A673 (cell line): ENCODE data around the gene PRSS21. TPM values are rescaled to one million over a fixed set of nuclear protein-coding genes. Genes with fewer than 3 reads are reported as not detected.

Experiments
- BruUV-seq: library from RNA; stranded (reverse); fragments of 400-500 nt; replicated peaks from 2 replicates; lab custom pipeline; 2021; lab: Mats Ljungman, UMichigan
- CTCF ChIA-PET: fragments of 300-600 bp; sonication (Branson Sonifier 250); formaldehyde crosslinking; loops from one replicate; lab custom pipeline; 2022; ENCODE audit warnings: antibody characterized with exemption; lab: Charles Lee
- POLR2A ChIA-PET: fragments of 300-600 bp; sonication (Branson Sonifier 250); formaldehyde crosslinking; loops from one replicate; lab custom pipeline; 2022; ENCODE audit warnings: antibody characterized with exemption; ENCODE audit not compliant: low non-redundant PET; lab: Charles Lee
- DNase-seq: peaks from one replicate; pipeline ENCODE4 v3.0.0-alpha.2; 2015; ENCODE audit warnings: low spot score
- H3K27ac ChIP-seq: fragments of 200-600 bp; sonication (generic); 2 replicates; pipeline ENCODE4 v1.5.1; 2016; ENCODE audit warnings: mixed run types, low read depth, mild to moderate bottlenecking, mixed read lengths, antibody characterized with exemption, low read length; ENCODE audit not compliant: poor library complexity, severe bottlenecking
- H3K27me3 ChIP-seq: fragments of 200-600 bp; sonication (generic); replicated peaks from 2 replicates; pipeline ENCODE4 v1.6.1; 2017; ENCODE audit warnings: mixed run types, low read depth, mild to moderate bottlenecking, mixed read lengths, antibody characterized with exemption, low read length; ENCODE audit not compliant: insufficient read depth, poor library complexity
- H3K36me3 ChIP-seq: fragments of 200-600 bp; sonication (generic); 2 replicates; pipeline ENCODE4 v1.6.1; 2016; ENCODE audit warnings: mixed run types, mild to moderate bottlenecking, mixed read lengths, antibody characterized with exemption, low read length; ENCODE audit not compliant: insufficient read depth, poor library complexity, severe bottlenecking
- H3K4me1 ChIP-seq: fragments of 200-600 bp; sonication (generic); 2 replicates; pipeline ENCODE4 v1.6.1; 2017; ENCODE audit warnings: mixed run types, mild to moderate bottlenecking, mixed read lengths, antibody characterized with exemption, low read length; ENCODE audit not compliant: insufficient read depth, poor library complexity, severe bottlenecking
- H3K4me3 ChIP-seq: fragments of 200-600 bp; sonication (generic); 2 replicates; pipeline ENCODE4 v1.5.1; 2016; ENCODE audit warnings: low read depth, mixed run types, mild to moderate bottlenecking, mixed read lengths, low read length; ENCODE audit not compliant: poor library complexity, severe bottlenecking
- H3K9me3 ChIP-seq: fragments of 200-600 bp; sonication (generic); 2 replicates; pipeline ENCODE4 v1.6.1; 2016; ENCODE audit warnings: mixed run types, low read depth, mild to moderate bottlenecking, mixed read lengths, antibody characterized with exemption, low read length; ENCODE audit not compliant: poor library complexity, severe bottlenecking
- CTCF ChIP-seq: fragments of 300-800, 200-600 bp; sonication (generic); conservative IDR thresholded peaks from 2 replicates; pipeline ENCODE4 v1.5.1; 2017; ENCODE audit warnings: low read depth, mild to moderate bottlenecking, antibody characterized with exemption, low read length, moderate library complexity, mixed read lengths
- EZH2 ChIP-seq: fragments of 200-600 bp; sonication (generic); IDR thresholded peaks from 2 replicates; pipeline ENCODE4 v1.6.1; 2017; ENCODE audit warnings: borderline replicate concordance, low read depth, mild to moderate bottlenecking, mixed read lengths, antibody characterized with exemption, low read length; ENCODE audit not compliant: poor library complexity, severe bottlenecking
- intact Hi-C: fragments of 100-400 bp; cut with micrococcal nuclease; formaldehyde crosslinking; loops from one replicate; pipeline ENCODE4 v1.10.0; 2022; ENCODE audit not compliant: unreplicated experiment
- total RNA-seq: library from RNA; stranded (reverse); gene quantifications from 2 replicates; pipeline ENCODE4 v1.2.3, GENCODE V29; 2021

The PRSS21 gene
- total RNA-seq, 1 experiment from 2014 or later, result not detected

GRCh38 chr16:2813771-2814221 is 3.2 kb upstream of the PRSS21 start:
- Histone ChIP-seq H3K27me3 (no peaks in the 10 kb centered on the region), H3K36me3 (no peaks in the 10 kb centered on the region)
- CTCF ChIA-PET, result no interaction called here

GRCh38 chr16:2814551-2815298 is 2.3 kb upstream of the PRSS21 start:
- no peaks in the 10 kb centered on the region for H3K27me3 ChIP-seq
- peaks cover 9% of the 10 kb centered on the region for H3K4me1 ChIP-seq
- no peak for TF ChIP-seq CTCF
- no peak for TF ChIP-seq EZH2
- no peak for DNase-seq
- POLR2A ChIA-PET, result no interaction called here
- BruUV-seq, result no TSS peak
- CTCF ChIA-PET, result no interaction called here
- intact Hi-C loops, result no loop called here
- H3K27ac ChIP-seq, result no peak overlapping the region
- no peaks in the 10 kb centered on the region for H3K9me3 ChIP-seq
- H3K36me3 ChIP-seq, result no peaks in the 10 kb centered on the region
- no peak overlapping the region for H3K4me3 ChIP-seq

More at GRCh38 chr16:2813771-2814221, 3.2 kb upstream of the PRSS21 start:
- no peak for TF ChIP-seq EZH2
- TF ChIP-seq CTCF, result no peak
- Histone ChIP-seq H3K9me3 (no peaks in the 10 kb centered on the region), H3K4me3 (no peak overlapping the region), H3K27ac (no peak overlapping the region), H3K4me1 (peaks cover 9% of the 10 kb centered on the region)
- BruUV-seq, result no TSS peak
- POLR2A ChIA-PET, result no interaction called here
- no peak for DNase-seq
- intact Hi-C loops, result no loop called here

- Histone ChIP-seq H3K36me3 (no peaks in the 10 kb centered on the region), H3K9me3 (no peaks in the 10 kb centered on the region), H3K4me3 (no peak overlapping the region), H3K27ac (no peak overlapping the region), H3K4me1 (peaks cover 9% of the 10 kb centered on the region), H3K27me3 (no peaks in the 10 kb centered on the region)
- DNase-seq, result no peak
- BruUV-seq, result no TSS peak
- ChIA-PET POLR2A (no interaction called here), CTCF (no interaction called here)
- intact Hi-C loops, result no loop called here
- TF ChIP-seq CTCF (no peak), EZH2 (no peak)
Observed at GRCh38 chr16:2815299-2815771, 1.7 kb upstream of the PRSS21 start.
